Astrocyte of the hippocampus (primary cell): ENCODE measurements around the gene LCP2.
A peak's percentile ranks its signal among the peaks of the same experiment; 100 is the strongest.
"Not testable (repeated sequence)": the region's sequence is repeated elsewhere in the genome, so short reads cannot be mapped to it uniquely, and the experiment has no call there.

Source experiments
- DNase-seq: peaks from one replicate; pipeline ENCODE4 v3.0.0; 2011; ENCODE audit warnings: low read depth, low spot score

The LCP2 gene

DNA sequence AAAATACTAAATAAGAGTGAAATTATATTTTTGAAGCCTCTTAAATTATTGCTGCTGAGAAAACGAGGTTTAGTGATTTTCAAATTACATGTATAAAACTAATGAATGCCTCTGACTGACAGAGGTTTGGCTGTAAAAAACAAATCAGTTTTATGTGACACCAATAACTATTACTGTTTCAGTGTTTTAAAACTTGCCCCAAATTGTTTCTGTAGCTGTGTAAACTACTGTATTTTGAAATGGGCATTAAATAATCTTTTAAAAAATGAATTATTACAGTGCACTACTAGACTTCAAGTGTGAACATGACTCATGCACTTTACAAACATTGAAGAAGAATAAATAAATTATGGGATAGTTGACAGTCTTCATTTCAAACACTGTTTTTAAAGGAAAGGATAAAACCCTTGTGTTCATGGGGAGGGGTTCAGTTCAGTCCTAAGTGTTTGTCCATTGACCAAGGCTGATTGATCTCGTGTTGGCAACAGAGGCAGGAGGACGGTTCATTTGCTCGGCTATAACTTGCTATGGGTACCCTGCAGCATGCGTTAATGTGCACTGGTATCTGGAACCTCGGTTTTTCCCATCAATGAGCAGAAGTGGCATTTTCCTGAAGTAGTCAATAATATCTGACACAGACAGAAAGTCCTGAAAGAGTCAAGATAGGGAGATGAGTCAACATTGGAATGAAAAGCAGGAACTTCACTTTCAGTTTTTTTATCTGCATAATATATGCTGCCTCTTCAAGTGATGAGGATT, 49.2 kb downstream of the LCP2 start:
- no peak for DNase-seq

DNA sequence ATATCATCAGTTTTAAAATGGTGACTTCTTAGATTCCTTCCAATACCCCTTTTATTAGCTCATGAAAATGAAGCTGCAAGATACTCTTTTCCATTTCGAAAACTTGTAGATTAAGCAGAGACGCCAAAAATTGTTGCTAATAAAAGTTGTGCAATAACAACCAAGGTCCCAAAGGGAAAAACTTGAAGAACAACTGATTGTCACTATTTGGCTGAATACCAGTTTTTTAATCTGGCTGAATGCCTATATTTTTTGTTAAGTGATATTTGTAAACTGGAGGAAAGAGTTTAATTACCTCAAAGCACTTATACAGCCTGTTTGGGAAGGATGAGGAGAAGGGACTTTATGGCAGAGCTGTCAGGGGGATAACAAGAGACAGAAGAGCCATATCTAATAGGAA, 50.2 kb downstream of the LCP2 start:
- DNase-seq = no peak

DNA sequence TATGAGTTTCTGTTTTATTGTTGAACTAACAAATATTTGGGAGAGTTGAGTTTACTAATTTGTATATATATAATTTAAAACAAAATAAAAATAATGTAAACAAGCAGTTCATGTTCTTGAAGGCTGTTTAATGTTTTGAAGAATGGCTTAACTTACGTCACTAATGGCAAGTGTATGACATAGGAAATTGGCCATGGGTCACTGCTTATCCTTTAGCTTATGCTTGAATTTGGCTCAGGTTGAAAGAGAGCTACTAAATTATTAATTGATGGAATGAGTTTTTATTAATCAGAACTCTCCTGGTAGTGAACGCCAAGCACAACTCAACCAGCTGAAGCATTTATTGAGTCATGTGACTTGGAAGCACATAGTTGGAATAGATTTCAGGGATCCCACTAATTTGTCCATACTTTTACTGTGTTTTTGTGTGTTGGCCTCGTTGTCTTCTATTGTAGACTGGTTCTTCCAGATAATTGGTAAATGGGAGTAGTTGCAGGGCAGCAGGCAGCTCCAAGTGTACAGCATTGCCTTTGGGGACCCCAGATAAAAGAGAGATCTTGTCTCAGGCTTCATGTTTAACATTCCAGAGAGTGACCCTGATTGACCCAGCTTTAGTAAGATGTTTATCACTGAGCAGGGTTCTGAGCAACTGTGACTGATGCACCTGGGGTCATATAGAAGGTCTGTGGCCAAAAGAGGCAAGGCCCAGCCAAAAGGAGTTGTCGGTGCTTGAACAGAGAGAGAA, 51.3 kb downstream of the LCP2 start:
- DNase-seq = no peak

DNA sequence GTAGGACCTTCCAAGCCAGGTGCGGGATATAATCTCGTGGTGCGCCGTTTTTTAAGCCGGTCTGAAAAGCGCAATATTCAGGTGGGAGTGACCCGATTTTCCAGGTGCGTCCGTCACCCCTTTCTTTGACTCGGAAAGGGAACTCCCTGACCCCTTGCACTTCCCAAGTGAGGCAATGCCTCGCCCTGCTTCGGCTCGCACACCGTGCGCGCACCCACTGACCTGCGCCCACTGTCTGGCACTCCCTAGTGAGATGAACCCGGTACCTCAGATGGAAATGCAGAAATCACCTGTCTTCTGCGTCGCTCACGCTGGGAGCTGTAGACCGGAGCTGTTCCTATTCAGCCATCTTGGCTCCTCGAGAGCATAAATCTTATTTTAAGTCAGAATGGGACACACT, 52.1 kb downstream of the LCP2 start:
- not testable (repeated sequence) for DNase-seq

DNA sequence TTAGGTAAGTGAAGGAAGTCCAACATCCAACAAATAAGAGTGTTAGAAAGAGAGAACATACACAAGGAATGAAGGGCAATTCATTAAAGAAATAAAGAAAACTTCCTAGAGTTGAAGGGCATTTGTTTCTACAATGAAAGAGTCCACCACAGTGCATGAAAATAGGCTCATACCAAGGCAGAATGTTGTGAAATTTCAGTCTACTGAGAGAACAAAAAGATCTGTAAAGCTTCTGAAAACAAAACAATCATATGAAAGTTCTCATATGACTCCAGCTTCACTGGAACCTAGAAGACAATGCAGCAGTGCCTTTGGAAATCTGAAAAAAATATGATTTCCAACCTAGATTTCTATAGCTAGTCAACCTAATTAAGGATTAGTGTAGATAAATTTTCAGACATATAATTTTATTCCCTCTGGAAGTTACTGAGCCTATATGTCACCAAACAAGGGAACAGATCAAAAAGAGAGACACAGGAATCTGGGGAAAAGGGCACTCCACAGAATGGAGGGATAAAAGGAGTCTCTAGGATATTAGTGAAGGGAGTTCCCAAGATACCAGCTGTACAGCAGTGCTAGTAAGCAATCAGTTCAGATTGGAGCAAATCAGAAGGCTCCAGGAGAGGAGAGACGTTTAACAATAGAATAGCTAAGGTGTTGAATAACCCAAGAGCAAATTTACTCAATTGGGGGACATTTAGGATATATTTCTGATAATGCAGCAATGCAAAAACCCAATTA, 59.0 kb downstream of the LCP2 start:
- DNase-seq = no peak

DNA sequence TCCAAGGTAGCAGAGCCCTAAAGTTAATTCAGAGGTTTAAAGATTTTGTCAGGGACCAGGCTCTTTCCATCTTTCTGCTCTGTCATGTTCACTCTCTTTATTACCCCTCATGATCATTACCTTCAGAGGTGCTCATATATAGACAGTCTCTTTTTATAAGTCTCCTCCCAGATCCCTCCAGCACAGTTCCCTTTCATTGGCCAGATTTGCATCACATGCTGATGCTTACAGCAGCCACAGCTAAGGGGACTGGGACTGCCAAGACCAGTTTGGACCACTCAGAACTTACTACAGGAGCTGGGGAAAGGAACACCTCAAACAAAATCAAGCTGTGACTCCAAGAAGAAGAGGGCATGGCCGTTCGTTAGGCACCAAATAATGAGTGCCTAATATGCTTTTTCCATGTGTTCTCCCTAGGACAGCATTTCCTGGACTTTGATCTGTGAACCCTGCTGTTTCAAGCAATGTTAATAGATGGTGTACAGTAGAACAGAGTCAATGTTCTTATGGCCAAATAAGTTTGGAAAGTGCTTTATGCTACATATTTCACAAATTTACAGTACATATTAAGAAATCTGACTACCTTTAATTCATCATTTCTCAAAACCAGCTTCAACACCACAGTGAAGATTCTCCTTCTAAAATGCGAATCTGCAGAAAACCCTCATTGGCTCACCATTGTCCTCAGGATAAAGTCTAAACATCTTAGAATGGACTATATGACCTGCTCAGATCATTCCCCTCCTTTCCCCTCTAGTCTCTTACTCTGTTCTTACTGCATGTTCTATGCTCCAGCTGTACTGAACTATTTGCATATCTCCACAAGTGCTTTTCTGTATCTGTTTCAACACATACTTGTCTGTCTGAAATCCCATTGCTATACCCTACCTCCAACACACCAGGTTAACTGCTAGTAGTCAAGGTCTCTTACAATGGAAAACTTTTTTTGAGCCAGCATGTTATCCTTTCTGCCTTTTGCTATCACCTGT, 61.4 kb downstream of the LCP2 start:
- DNase-seq = no peak

DNA sequence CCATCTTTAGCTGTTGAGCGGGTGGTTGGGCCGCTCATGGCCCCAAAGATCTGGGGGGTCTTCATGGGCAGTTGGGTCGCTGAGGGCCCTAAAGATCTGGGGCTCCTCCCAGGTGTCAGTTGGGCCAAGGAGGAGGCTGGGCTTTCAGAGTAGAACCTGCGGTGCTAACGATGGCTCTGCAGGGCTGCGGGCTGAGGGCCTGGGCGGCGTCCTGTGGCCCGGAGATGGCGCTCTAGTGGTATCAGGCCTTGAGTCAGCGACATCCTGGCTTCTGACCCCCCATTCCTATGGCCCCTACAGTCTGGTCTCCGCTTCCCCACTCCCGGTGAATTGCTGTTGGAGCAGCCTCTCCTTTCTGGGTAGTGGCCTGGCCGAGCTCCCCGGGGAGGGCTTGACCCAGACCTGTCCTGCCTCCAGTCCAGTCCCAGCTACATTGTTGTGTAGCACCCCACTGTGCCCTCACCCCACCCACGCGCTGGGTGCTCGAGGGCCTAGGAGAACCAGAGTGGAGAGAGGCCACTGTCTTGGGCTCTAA, 64.2 kb downstream of the LCP2 start:
- no peak for DNase-seq

DNA sequence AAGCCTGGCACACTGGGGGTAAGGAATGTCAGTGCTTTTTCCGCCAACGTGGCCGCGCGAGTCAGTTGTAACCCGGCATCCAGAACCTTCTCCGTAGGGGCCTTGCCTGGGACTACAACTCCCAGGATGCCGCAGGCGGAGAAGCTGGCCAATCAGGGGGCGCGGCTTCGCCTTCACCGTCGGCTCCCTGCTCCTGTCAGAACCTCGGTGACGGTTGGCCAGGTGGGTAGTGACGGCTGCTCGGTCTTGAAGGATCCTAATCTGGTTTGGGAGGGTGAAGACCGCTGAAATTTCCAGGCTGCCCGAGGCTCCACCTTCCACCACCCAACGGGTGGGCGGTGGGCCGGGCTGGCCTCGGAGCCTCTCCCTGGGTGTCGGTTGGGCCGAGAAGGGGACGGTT, 64.8 kb downstream of the LCP2 start, which contains the start of gene C5orf58:
Gene C5orf58 (plus strand): TSS at position 200 of the 400 bp plus-strand sequence. CDS start 1,992 bp downstream, outside the sequence.
- no peak for DNase-seq

DNA sequence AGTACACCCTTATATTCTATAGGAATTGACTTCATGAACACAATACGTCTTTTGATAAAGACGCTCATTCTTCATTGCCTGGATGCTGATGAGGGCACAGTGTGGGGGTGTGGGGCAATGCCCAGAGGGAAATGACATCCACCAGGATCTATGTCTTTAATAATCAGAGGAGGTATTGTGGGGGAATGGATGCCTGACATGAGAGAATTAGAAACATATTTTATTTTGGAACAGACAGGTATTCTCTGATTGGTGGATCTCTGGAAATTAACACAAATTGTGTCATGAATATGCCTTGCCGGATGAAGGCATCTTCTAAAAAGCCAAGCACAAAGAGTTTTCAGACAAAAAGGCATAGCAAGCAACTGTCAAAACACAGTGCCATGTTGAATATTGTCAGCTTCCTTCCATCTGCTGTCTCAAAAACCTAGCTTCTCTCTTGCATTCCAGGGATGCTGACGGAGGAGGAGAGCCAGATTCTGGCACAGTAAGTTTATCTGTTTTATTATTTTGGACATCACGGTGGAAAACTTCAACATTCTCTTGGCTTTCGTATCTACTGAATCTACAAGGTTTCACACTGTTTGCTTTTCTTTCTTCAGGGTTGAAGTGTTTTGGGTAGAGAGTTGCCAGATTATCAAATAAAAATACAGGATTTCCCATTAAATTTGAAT, 68.7 kb downstream of the LCP2 start:
- DNase-seq = no peak

DNA sequence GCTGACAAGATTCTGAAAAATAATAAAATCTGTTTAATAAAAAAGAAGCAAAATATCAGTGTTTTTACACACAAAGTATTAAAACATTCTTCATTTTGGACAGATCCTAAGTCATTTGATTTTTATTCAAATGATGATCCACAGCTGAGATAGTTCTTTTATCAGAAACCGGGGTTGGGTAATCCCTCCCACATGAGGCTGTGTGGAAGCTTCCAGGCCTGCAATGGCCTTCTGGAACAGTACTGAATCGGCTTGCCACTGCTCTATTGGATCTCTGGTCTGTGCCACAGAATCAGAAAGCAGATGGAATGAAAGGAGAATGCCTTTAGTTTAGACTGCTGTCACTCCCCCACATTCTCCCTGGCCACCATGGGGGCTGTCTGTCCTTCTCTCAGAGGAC, 70.9 kb downstream of the LCP2 start:
- DNase-seq = no peak

DNA sequence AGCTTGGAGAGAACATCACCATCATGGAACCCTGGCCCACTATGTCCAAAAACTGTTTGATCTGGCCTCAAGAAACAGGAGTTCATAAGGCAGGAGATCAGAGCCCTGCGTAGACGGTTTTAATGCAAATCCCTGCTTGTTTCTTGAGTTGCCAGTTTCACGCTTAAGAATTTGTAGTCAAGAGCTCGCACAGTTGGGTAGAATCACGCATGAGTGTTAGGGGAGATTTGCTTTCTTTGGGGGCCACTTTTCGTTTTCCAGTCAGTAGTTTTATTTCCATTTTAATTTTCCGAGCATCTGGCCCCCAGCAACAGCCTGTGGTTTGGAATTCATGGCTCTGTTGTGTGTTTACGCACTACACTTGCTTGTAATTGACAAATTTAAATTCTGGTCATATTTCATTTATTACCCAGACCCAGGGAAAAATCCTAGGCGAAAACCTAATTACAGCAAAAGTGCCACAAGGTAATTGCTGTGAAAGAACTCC, 71.4 kb downstream of the LCP2 start:
- DNase-seq = no peak

DNA sequence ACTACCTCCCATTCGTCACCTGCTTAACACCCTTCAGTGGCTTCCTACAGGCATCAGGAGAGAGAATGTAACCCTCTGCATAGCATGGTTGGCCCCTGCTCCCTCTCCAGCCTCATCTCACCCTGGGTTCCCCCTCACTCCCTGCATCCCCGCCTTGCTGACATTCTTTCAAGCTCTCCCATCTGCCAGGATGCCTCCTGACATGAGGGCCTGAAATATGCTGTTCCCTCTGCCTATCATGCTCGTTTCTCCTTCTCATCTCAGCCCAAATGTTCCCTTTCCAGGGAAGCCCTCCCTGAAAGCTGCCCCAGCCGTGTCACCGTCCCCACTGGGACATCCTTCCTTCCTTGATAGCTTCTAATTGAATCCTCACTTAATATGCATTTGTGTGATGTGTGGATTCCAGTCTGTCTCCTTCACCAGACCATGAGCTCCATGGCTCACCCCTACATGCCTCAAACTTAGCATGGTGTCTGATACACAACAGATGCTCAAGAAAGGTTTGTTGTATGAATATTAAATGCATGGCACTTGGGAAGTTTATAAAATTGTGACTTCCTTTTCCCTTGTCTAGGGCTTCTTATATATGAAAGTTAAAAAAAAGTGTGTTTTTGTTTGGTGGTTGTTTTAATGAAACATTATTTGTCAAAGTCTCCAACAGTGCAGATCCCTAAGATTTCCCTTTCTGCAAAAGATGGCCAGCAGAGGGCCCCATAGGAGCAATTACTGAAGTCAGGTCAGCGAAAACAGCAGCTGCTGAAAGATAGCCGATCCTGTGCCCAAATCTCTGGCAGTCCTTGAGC, 72.0 kb downstream of the LCP2 start:
- DNase-seq = peak; percentile 79

DNA sequence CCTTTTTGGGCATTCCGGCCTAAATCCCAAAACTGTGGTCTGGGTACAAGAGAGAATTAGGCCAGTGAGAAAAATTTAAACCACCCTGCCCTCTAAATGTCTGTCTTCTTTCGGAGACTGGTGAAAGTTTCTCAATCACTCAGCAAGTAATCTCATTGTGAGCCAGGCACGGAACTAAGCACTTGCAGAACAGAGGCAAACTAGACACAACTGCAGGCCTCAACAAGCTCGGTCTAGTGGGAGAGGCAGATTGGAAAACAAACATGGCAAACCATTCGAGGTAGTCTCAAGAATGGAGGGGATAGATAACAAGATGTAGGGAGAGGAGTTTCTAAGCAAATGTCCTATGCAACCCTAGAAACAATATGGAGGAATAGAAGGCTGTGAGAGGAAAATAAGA, 73.7 kb downstream of the LCP2 start:
- no peak for DNase-seq

DNA sequence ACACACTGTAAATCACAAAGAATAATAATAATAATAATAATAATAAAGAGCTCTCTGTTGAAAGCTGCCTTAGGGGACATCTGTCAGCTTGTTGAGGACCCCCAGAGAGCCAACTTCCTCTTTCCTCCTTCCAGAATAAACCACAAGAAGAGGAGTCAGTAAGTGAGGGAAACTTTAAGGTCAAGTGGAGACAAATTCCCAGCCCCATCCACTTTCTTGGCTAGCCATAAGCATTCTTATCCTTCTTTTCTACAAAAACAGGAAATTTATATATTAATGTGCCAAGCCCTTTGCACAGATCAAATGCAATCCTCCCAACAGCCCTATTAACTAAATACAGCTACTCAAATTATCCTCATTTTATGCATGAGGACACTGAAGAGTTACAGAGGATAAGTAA, 74.2 kb downstream of the LCP2 start:
- DNase-seq = no peak

DNA sequence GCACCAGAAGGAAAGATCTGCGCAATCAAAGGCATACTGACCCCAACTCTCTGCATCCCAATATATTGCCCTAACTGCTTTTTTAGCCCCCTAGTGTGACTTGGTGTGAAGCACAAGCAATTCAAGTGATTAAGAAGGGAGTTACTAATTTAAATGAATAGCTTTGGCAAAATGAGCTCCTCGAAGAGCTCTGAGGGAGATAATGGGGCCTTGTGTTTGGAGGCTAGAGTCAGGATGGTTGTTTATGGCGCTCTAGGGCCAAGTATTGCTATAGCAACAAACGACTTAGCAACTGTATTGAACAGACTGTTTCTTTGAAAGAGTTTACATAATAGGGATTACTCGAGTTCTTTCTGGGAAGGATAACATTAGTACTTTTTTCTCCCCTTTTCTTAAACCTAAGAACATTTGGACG, 76.2 kb downstream of the LCP2 start:
- DNase-seq = peak; percentile 44

DNA sequence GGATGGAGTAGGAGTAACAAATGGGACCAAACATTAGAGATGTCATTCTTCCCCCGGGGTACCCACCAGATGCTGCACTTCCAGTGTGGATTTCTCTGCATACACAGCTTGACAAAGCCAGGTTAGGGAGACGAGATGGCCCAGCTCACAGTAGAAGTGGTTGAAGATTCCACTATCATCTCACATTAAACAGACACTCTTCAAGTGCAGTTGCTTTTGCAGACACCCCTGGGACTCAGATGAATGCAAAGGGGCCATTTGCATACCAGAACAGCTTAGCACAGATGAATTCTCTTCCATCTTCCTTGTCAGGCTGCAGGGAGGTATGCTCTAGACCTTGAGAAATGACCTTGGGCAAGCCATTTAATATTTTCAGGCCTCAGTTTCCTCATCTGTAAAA, 77.4 kb downstream of the LCP2 start:
- DNase-seq = no peak

DNA sequence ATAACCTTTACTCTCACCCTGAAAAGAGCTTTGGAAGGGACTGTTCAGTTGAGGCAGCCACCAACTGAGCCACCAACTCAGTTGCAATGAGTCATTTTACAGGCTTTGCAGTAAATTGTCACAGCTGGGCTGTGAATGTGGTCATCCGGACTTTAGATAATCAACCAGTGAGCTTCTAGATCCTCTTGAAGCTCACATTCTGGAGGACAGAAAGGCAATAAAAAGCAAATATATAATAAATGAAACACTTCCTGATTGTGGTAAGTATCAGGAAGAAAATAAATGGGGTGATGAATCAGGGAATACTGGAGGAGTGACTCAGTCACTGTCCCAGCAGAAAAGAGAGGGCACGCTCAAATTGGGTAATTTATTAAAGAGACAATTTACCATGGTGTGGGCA, 78.0 kb downstream of the LCP2 start:
- DNase-seq = peak; percentile 33

DNA sequence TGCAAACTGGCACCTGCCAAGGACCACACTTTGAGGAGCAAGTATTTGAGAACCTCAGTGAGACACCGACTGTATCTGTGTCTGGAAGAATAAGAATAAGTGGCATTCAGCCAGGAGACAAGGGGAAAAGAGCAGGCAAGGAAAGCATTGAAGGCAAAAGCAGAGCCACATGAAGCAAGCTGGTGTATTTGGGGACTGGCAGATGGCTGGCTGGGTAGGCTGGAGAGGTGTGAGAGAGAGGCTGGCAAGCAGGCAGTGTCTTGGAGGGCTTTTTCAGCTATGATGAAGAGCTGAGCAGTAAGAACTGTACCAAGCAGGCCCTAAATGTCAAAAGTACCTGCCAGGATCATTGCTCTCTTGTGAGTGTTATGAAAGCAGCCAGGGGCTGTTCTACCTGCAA, 78.9 kb downstream of the LCP2 start:
- DNase-seq = no peak

DNA sequence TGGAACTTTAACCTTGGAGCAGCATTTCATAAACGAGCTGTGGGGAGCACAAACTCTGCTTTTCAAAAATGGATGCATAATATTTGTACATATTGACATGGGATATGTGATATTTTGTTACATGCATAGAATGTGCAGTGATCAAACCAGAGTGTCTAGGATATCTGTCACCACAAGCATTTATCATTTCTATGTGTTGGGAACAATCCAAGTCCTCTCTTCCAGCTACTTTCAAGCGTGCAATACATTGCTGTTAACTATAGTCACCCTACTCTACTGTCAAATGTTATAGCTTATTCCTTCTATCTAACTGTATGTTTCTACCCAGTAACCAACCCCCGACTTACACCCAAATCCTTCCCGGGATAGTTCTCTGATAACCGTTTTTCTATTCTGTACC, 79.7 kb downstream of the LCP2 start:
- no peak for DNase-seq
